ENCODE data around the gene WDR45.
"Not testable (repeated sequence)": the region's sequence is repeated elsewhere in the genome, so short reads cannot be mapped to it uniquely, and the experiment has no call there.

WDR45 gene

DNA sequence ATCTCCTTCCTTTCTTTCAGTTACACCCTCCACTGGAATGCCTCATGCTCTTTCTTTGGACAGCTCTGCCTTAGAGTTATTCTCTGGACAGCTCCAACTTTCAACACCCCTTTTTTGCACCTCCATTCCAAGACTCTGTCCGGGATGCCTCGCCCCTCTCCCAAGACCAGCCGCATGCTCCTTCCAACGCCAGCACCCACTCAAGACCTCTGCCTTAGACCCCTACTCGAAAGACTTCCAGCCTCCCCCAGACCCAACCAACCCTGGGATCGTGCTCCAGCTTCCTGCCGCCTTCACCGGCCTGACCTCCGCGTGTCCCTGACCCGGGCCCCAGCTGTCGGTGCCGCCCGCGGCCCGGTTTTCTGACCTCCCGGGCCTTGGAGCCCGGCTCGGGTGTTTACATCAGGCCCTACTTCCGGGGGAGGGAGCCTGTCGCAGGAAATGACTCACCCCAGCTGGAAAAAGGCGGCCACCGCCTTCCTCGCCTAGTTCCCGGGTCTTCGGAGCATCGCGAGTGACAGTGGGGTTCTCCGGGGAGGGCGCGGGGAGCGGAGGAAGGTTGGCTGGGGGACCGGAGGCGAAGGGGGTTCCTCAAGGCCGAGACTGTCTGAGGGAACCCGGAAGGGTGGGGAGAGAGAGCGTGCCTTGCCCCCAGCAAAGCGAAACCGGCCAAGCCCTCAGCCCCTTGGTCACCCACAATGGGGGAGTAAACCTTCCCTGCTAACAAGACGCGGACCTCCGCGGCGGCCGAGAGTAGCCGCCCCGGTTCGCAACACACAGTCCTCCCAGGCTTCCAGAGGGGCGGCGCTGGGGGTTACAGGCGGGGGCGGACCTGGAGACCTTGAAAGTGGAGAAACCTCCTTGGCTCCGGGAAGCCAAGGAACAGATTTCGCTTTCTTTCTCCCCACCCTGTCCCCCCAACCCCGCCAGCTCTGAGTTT lies at the start of gene WDR45:
TSS of gene WDR45 (minus strand) at position 399 of the 940 bp plus-strand sequence. CDS start 1,792 bp downstream, outside the sequence.
- peak; percentile 80 for DNase-seq

DNA sequence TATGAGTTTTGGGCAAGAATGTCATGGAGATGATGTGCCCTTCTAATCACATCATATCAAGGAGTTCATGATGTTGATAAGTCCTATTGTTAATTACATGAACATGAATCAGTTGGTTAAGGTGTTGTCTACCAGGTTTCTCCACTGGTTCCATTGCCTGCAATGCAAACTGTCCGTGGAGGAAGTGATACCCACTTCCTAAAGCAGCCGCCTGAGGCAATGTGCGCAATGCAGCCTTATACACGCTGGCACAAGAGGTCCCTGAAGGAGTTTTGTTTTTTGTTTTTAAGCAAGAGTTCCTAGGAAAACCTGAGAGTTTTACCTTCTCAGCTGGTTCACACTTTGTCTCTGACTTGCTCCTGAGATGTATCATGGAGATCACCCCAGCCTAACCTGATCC lies 49.7 kb upstream of the WDR45 start:
- DNase-seq = no peak

- DNase-seq = not testable (repeated sequence)
Measured at GRCh38 chrX:49127742-49128258, 48.1 kb upstream of the WDR45 start.

DNA sequence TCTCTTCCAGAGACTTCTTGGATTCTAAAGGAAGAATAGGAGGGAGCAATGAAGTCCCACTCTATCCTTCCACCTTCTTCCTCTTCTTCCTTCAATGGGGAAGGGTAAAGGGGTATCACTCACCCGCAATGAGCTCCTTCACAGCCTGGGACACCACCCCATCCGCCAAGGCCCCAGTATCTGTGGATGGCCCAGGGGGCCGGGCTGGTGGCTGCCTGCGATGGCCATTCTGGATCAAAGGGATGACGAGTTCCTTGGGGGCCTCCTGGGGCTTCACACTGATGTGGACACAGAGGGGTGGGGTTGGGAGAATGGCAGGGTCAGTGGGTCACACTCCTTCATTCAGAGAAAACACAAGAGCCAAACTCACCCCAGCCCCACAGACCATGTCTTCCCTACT lies 42.8 kb upstream of the WDR45 start:
- DNase-seq = no peak

GRCh38 chrX:49120091-49120490 lies 40.4 kb upstream of the WDR45 start:
- DNase-seq = no peak

DNA sequence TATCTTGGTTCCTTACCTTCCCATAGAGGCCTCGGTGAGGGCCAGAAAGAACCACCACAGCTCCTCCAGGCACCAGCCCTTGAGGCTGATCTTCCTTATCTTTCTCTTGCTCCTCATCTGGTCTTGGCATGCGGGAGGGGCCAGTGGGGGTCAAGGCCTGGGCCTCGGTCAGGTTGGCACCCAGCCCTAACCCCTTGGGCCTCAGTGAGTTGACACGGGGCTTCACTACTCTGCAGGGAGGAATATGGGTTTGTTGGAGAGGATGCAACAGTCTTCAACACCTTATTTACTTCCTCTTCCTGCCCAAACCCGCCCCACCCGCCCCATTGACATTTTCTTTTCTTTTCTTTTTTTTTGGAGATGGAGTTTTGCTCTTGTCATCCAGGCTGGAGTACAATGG lies 37.9 kb upstream of the WDR45 start:
- DNase-seq = no peak

GRCh38 chrX:49116716-49117115 lies 37.0 kb upstream of the WDR45 start:
- no peak for DNase-seq

GRCh38 chrX:49116076-49116475 lies 36.4 kb upstream of the WDR45 start:
- DNase-seq = no peak

DNA sequence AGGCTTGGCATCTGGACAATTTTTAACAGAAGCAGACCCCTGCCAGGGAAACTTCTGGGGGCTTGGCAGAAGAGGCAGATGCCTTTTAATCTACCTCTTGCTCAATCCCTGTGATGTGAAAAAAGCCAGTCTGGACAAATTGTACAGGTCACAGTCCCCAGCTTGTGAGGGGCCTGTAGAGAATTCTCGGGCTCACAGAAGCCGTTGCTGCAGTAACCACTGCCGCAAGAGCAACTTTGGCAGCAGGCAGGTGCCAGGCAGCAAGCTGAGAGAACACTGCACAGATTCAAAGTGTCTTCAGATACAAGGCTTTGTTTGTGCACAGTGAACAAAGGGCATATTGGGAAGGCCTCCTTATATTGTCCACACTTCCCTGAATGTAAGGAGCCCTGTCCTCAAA lies 32.1 kb upstream of the WDR45 start:
- DNase-seq = no peak

DNA sequence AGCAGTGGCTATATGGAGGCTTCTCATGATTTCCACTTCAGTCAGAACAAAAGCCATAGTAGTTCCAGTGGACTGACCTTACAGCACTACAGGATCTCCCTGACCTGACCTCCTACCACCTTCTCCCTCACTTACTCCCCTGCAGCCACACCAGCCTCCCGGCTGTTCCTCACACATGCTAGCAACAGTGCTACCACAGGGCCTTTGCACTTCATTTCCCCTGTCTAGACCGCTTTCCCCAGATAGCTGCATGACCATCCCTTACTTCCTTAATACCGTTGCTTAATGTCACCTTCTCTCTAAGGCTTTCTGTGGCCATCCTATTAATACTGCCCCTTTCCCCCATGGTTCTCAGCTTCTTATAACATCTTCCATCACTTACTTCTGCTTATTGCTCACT lies 30.7 kb upstream of the WDR45 start:
- no peak for DNase-seq

DNA sequence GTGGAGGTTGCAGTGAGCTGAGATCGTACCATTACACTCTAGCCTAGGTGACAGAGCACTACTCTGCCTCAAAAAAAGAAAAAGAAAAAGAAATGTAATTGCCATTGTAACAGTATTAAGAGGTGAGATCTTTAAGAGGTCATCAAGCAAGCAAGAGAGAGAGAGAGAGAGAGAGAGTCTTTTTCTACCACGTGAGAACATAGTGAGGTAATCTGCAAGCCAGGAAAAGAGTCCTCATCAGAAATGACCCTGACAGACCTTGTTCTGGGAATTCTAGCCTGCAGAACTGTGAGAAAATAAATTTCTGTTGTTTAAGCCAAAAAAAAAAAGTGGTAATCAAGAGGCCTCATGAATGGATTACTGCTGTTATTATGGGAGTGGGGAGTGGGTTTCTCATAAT lies 29.0 kb upstream of the WDR45 start:
- DNase-seq = no peak

DNA sequence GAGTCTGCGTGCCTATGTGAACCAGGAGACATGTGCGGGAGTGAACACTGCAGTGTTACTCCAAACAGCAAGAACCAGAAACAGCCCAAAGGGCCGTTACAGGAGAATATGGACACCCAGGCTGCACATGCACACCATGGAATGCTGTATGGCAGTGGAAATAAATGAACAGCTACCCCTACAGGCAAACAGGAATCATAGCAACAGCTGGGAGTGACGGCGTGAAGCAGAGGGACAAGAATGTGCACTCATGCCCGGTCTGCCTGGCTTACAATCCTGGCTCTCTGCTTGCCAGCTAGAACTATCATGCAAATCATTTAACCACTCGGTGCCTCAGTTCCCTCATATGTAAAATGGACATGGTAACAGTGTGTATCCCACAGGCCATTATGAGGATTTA lies 27.2 kb upstream of the WDR45 start:
- no peak for DNase-seq

- no peak for DNase-seq
Measured at GRCh38 chrX:49106296-49106695, 26.6 kb upstream of the WDR45 start.

DNA sequence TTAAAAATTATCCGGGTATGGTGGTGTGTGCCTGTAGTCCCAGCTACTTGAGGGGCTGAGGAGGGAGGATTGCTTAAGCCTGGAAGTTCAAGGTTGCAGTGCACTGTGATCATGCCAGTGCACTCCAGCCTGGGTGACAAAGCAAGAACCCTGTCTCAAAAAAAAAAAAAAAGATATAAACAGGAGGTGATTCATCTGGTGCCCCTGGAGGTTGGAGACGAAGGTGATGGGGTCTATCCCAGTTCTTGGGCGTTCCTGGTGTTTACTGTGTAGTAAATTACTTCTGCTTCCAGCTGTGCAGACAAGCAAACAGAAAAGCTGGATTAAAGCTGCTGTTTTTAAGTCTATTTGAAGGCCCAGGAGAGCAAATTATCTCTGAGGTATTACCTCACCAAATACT lies 23.9 kb upstream of the WDR45 start:
- no peak for DNase-seq

DNA sequence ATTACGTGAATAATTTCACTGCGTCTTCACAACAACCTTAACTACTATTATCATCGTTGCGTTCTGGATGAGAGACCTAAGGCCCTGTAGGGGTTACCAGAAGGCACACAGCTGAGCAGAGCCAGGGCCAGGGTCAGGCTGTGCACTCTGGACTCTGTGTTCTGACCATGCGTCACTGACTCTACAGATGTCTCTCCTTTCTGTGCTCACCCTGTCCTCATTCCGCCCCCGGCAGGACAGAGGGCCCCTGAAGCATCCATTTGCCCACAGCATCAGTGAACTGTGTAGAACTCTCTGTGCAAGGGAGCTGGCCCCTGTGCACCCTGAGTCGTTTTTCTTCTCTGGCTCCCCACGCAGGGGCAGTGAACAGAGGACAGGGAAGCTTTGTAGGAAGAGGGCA lies 22.5 kb upstream of the WDR45 start:
- no peak for DNase-seq

DNA sequence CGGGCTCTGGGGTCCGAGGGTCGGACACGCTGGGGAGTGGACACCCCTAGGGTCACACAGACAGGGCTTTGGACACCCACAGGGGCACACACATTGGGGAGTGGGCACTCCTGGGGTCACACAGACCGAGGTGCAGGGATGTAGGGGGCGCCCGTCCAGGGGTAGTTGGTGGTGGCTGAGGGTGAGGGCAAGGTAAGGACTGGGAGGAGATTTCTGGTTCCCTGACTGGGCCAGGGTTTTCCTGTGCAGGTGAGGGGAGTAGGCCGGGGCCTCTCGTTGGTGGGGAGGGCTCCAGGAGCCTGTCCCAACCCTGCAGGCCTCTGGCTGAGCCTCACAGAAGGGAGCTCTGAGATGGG lies 21.9 kb upstream of the WDR45 start:
- DNase-seq = no peak

- DNase-seq = peak; percentile 94
Measured at GRCh38 chrX:49100704-49101628, 21.3 kb upstream of the WDR45 start.

DNA sequence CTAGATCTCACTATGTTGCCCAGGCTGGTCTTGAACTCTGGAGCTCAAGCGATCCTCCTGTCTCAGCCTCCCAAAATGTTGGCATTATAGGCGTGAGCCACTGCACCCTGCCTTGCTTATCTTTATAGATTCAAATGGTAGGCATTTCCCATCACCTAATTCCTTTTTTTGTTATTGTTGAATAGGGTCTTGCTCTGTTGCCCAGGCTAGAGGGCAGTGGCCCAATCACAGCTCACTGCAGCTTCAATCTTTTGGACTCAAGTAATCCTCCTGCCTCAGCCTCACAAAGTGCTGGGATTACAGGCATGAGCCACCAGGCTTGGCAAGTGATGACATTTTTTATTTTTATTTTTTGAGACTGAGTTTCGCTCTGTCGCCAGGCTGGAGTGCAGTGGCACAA lies 16.7 kb upstream of the WDR45 start:
- DNase-seq = no peak

- DNase-seq = no peak
Measured at GRCh38 chrX:49089553-49089952, 9.9 kb upstream of the WDR45 start.

- no peak for DNase-seq
Measured at GRCh38 chrX:49082271-49082871, 2.7 kb upstream of the WDR45 start.

- DNase-seq = no peak
Measured at GRCh38 chrX:49077941-49078340, 1.7 kb downstream of the WDR45 start.

- DNase-seq = no peak
Measured at GRCh38 chrX:49075347-49075746, 4.3 kb downstream of the WDR45 start.
